HepG2 (cell line): ENCODE data around the gene PGAP3. TPM values are rescaled to one million over a fixed set of nuclear protein-coding genes. Genes with fewer than 3 reads are reported as not detected.
A peak's percentile ranks its signal among the peaks of the same experiment; 100 is the strongest.

Experiments used
- CBX1 ChIP-seq: IDR thresholded peaks from one replicate; pipeline ENCODE4 v1.6.1; 2016; ENCODE audit warnings: antibody characterized with exemption, low read depth
- CREB1 ChIP-seq, 2 experiments: fragments of 450-650 bp in 1 of 2; IDR thresholded peaks; 2 replicates each; pipeline ENCODE4 v1.6.1; 2016 to 2017; ENCODE audit warnings: control low read depth in 1 of 2, mild to moderate bottlenecking in 1 of 2, missing compliant biosample characterization in 1 of 2, missing genetic modification characterization in 1 of 2
- IKZF1 ChIP-seq: fragments of 450-650 bp; IDR thresholded peaks from 2 replicates; pipeline ENCODE4 v1.7.1; 2016
- JUN ChIP-seq: sonication (generic); formaldehyde crosslinking; IDR thresholded peaks from 2 replicates; pipeline ENCODE4 v1.4.0; 2020; ENCODE audit warnings: mild to moderate bottlenecking, missing genetic modification reagents
- KDM4B ChIP-seq: sonication (generic); formaldehyde crosslinking; IDR thresholded peaks from 2 replicates; pipeline ENCODE4 v1.4.0; 2020; ENCODE audit warnings: missing genetic modification reagents
- MXD1 ChIP-seq: sonication (generic); formaldehyde crosslinking; IDR thresholded peaks from 2 replicates; pipeline ENCODE4 v1.4.0; 2020; ENCODE audit warnings: mild to moderate bottlenecking, missing genetic modification reagents
- MYPOP ChIP-seq: sonication (generic); formaldehyde crosslinking; IDR thresholded peaks from 2 replicates; pipeline ENCODE4 v1.8.1; 2023; ENCODE audit warnings: mild to moderate bottlenecking, moderate library complexity, missing genetic modification reagents
- ONECUT2 ChIP-seq: sonication (generic); formaldehyde crosslinking; IDR thresholded peaks from 2 replicates; pipeline ENCODE4 v1.4.0; 2020; ENCODE audit warnings: missing genetic modification reagents
- SRSF4 ChIP-seq: fragments of 200-400 bp; formaldehyde crosslinking; IDR thresholded peaks from one replicate; pipeline ENCODE4 v1.6.1; 2018; ENCODE audit warnings: mild to moderate bottlenecking, low read depth, low read length, moderate library complexity; ENCODE audit not compliant: poor library complexity, severe bottlenecking
- SRSF9 ChIP-seq: fragments of 200-400 bp; formaldehyde crosslinking; IDR thresholded peaks from 2 replicates; pipeline ENCODE4 v1.6.1; 2018; ENCODE audit warnings: borderline replicate concordance, mild to moderate bottlenecking, low read depth, low read length; ENCODE audit not compliant: insufficient read depth, poor library complexity, severe bottlenecking
- TCF12 ChIP-seq, 2 experiments: fragments of 450-650 bp in 1 of 2; sonication (generic) in 1 of 2; formaldehyde crosslinking in 1 of 2; IDR thresholded peaks; 2 replicates each; pipeline versions ENCODE4 v1.6.1 to v1.8.0; 2017 to 2022; ENCODE audit warnings: antibody characterized with exemption in 1 of 2, mild to moderate bottlenecking in 1 of 2, missing genetic modification reagents in 1 of 2, moderate library complexity in 1 of 2
- ZFP62 ChIP-seq: sonication (generic); formaldehyde crosslinking; IDR thresholded peaks from 2 replicates; pipeline ENCODE4 v1.4.0; 2020; ENCODE audit warnings: missing genetic modification reagents
- ZKSCAN5 ChIP-seq: sonication (generic); formaldehyde crosslinking; IDR thresholded peaks from 2 replicates; pipeline ENCODE4 v1.5.1; 2020; ENCODE audit warnings: mild to moderate bottlenecking, missing genetic modification reagents
- ZMAT5 ChIP-seq: sonication (generic); formaldehyde crosslinking; IDR thresholded peaks from 2 replicates; pipeline ENCODE4 v1.5.0; 2020; ENCODE audit warnings: mild to moderate bottlenecking, low read depth, missing genetic modification reagents, borderline replicate concordance
- ZNF709 ChIP-seq: sonication (generic); formaldehyde crosslinking; IDR thresholded peaks from 2 replicates; pipeline ENCODE4 v1.5.0; 2020; ENCODE audit warnings: mild to moderate bottlenecking, missing genetic modification reagents
- ZNF878 ChIP-seq: sonication (generic); formaldehyde crosslinking; IDR thresholded peaks from 2 replicates; pipeline ENCODE4 v1.8.1; 2023; ENCODE audit warnings: mild to moderate bottlenecking, missing genetic modification reagents, moderate library complexity
- polyA plus RNA-seq, 8 experiments: library from polyadenylated mRNA; depleted of rRNA in 3 of 8; stranded (reverse) in 7 of 8; unstranded in 1 of 8; fragments of >200 nt; fragmentation: Illumina TruSeq in 4 of 8; extraction: Trizol in 4 of 8; gene quantifications; 2 replicates each; pipeline versions ENCODE4 v1.2.1 to v1.2.3, GENCODE V29; 2011 to 2016; ENCODE audit warnings: low read depth in 4 of 8, missing spikeins in 1 of 8, mixed read lengths in 1 of 8; ENCODE audit not compliant: insufficient read depth in 1 of 8
- total RNA-seq, 5 experiments: library from RNA; depleted of rRNA; stranded (reverse); fragments of >200 nt; fragmentation: Illumina TruSeq; extraction: Trizol; gene quantifications; 2 replicates each; pipeline ENCODE4 v1.2.3, GENCODE V29; 2016; ENCODE audit warnings: low read depth in 1 of 5
- TF ChIP-seq, protein P1 (sequence below): sonication (generic); formaldehyde crosslinking; IDR thresholded peaks from 2 replicates; pipeline ENCODE4 v1.5.1; 2020; ENCODE audit warnings: mild to moderate bottlenecking, missing genetic modification reagents, moderate library complexity
- TF ChIP-seq, protein P2 (sequence below): sonication (generic); formaldehyde crosslinking; IDR thresholded peaks from 2 replicates; pipeline ENCODE4 v1.8.1; 2022; ENCODE audit warnings: low read depth, mild to moderate bottlenecking, missing genetic modification reagents
- TF ChIP-seq, protein P3 (sequence below): sonication (generic); formaldehyde crosslinking; IDR thresholded peaks from 2 replicates; pipeline ENCODE4 v1.5.1; 2020; ENCODE audit warnings: missing genetic modification reagents, mild to moderate bottlenecking, borderline replicate concordance

Gene PGAP3
- total and polyA plus RNA-seq, 2 of the 13 experiments (the other 11 are each of a cell fraction or from before 2014, with no cell fraction given), result 11.9 to 14.6 TPM

- peak; percentile 98 for TF ChIP-seq MYPOP (CRISPR knock-in tag)
- TF ChIP-seq ZFP62 (CRISPR knock-in tag), result no peak
- no peak for TF ChIP-seq SRSF4
- TF ChIP-seq, protein P1, sequence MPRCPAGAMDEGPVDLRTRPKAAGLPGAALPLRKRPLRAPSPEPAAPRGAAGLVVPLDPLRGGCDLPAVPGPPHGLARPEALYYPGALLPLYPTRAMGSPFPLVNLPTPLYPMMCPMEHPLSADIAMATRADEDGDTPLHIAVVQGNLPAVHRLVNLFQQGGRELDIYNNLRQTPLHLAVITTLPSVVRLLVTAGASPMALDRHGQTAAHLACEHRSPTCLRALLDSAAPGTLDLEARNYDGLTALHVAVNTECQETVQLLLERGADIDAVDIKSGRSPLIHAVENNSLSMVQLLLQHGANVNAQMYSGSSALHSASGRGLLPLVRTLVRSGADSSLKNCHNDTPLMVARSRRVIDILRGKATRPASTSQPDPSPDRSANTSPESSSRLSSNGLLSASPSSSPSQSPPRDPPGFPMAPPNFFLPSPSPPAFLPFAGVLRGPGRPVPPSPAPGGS (CRISPR knock-in tag), result peak; percentile 96; the same call in 1 of the 2 replicates
- no peak for TF ChIP-seq TCF12 (IDR thresholded peaks at IDR 0.05)
- TF ChIP-seq TCF12 (CRISPR knock-in tag; IDR thresholded peaks at IDR 0.05), result no peak
- no peak for TF ChIP-seq SRSF9
- peak; percentile 39; the same call in 1 of the 2 replicates for TF ChIP-seq ZNF878 (CRISPR knock-in tag)
- TF ChIP-seq ZNF709 (CRISPR knock-in tag), result peak; percentile 77; the same call in 1 of the 2 replicates
- TF ChIP-seq CBX1, result peak; percentile 50
- TF ChIP-seq, protein P2, sequence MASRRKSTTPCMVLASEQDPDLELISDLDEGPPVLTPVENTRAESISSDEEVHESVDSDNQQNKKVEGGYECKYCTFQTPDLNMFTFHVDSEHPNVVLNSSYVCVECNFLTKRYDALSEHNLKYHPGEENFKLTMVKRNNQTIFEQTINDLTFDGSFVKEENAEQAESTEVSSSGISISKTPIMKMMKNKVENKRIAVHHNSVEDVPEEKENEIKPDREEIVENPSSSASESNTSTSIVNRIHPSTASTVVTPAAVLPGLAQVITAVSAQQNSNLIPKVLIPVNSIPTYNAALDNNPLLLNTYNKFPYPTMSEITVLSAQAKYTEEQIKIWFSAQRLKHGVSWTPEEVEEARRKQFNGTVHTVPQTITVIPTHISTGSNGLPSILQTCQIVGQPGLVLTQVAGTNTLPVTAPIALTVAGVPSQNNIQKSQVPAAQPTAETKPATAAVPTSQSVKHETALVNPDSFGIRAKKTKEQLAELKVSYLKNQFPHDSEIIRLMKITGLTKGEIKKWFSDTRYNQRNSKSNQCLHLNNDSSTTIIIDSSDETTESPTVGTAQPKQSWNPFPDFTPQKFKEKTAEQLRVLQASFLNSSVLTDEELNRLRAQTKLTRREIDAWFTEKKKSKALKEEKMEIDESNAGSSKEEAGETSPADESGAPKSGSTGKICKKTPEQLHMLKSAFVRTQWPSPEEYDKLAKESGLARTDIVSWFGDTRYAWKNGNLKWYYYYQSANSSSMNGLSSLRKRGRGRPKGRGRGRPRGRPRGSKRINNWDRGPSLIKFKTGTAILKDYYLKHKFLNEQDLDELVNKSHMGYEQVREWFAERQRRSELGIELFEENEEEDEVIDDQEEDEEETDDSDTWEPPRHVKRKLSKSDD (CRISPR knock-in tag), result no peak
- TF ChIP-seq CREB1 (IDR thresholded peaks at IDR 0.05), result no peak
- no peak for TF ChIP-seq CREB1 (CRISPR knock-in tag; IDR thresholded peaks at IDR 0.05)
- peak; percentile 1; the same call in 1 of the 2 replicates for TF ChIP-seq JUN (CRISPR knock-in tag)
- TF ChIP-seq IKZF1, result no peak
- no peak for TF ChIP-seq ONECUT2 (CRISPR knock-in tag)
- no peak for TF ChIP-seq MXD1 (CRISPR knock-in tag)
- TF ChIP-seq KDM4B (CRISPR knock-in tag), result no peak
- TF ChIP-seq, protein P3, sequence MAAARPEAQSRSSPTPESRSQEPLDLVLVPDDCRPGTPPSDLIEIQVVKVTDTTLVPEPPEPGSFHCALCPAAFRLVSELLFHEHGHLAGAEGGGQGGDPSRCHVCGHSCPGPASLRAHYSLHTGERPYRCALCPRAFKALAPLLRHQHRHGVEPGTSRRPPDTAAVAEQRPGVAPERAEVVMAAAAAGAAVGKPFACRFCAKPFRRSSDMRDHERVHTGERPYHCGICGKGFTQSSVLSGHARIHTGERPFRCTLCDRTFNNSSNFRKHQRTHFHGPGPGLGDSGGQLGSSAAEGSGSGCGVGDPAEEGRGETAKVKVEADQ, result peak; percentile 77; the same call in 1 of the 2 replicates
- TF ChIP-seq ZMAT5 (CRISPR knock-in tag), result no peak
- TF ChIP-seq ZKSCAN5, result no peak
Measured at GRCh38 chr17:39667945-39668924, 19.6 kb downstream of the PGAP3 start, which contains the start of gene PNMT (continued).
